Lower lobe of right lung (tissue), 2 donors: ENCODE results near the gene MINDY1. TPM values are rescaled to one million over a fixed set of nuclear protein-coding genes. Genes with fewer than 3 reads are reported as not detected.

ENCODE experiments used
- ATAC-seq, 2 donors: fragments of 200-7000 bp; cut with Tn5 transposase; one replicate each; pipeline ENCODE4 v1.9.1; 2020 to 2022; ENCODE audit warnings: mild to moderate bottlenecking in 2 of 2, moderate library complexity in 2 of 2
- DNase-seq: peaks from one replicate; pipeline ENCODE4 v3.0.0-alpha.2; 2020
- H3K27ac ChIP-seq: fragments of 200-600 bp; one replicate; pipeline ENCODE4 v1.8.0; 2022
- H3K27me3 ChIP-seq: fragments of 200-600 bp; one replicate; pipeline ENCODE4 v1.8.0; 2022; ENCODE audit warnings: low read depth
- H3K36me3 ChIP-seq: fragments of 200-600 bp; one replicate; pipeline ENCODE4 v1.8.0; 2022; ENCODE audit warnings: mild to moderate bottlenecking
- H3K4me1 ChIP-seq: fragments of 200-600 bp; one replicate; pipeline ENCODE4 v1.8.0; 2022
- H3K4me3 ChIP-seq: fragments of 200-600 bp; one replicate; pipeline ENCODE4 v1.8.0; 2022; ENCODE audit warnings: mild to moderate bottlenecking
- H3K9me3 ChIP-seq: fragments of 200-600 bp; one replicate; pipeline ENCODE4 v1.8.0; 2022
- CTCF ChIP-seq: fragments of 200-600 bp; IDR thresholded peaks from one replicate; pipeline ENCODE4 v1.8.0; 2022; ENCODE audit warnings: antibody characterized with exemption, mild to moderate bottlenecking
- intact Hi-C: fragments of 100-400 bp; cut with DNase I; formaldehyde crosslinking; loops from one replicate; pipeline ENCODE4 v1.11.0; 2022
- long read RNA-seq: library from polyadenylated mRNA; unstranded; transcript quantifications from one replicate; pipeline ENCODE4 v2.0.0, GENCODE V29; 2021
- total RNA-seq: library from RNA; stranded (reverse); fragmentation: NEBNext Ultra II Directional; extraction: Animal tissue kit (Norgen Biotek cat#: 25700); gene quantifications from one replicate; pipeline ENCODE4 v1.2.1, GENCODE V29; 2021
- donor health status: DM: no; HTN: yes; CAD: no; lungs with severe emphysema.

MINDY1 gene
- 27.8 TPM for total RNA-seq
- long read RNA-seq, partial matches to known transcripts, result 5 of 19 reads
- long read RNA-seq, other reads (novel, unspliced or antisense), result 12 of 19 reads

GRCh38 chr1:151006327-151007052 lies at the start of gene MINDY1:
TSS of gene MINDY1 (minus strand) at chr1:151006902. CDS start at chr1:151002617, 4,285 bp downstream.
- peak; percentile 55 for TF ChIP-seq CTCF
- intact Hi-C loops, result no loop called here
- no peaks in the 10 kb centered on the region for H3K9me3 ChIP-seq
- H3K27ac ChIP-seq, result peak within 1 kb of the TSS; percentile 91
- H3K4me3 ChIP-seq, result peak within 1 kb of the TSS; percentile 78
- peaks cover 10% of the 10 kb centered on the region for H3K36me3 ChIP-seq
- H3K27me3 ChIP-seq, result no peaks in the 10 kb centered on the region
- peaks cover 79% of the 10 kb centered on the region for H3K4me1 ChIP-seq
- ATAC-seq (peak; percentile 68 to 70), DNase-seq (peak; percentile 73)

- Histone ChIP-seq H3K4me1 (peaks cover 52% of the 10 kb centered on the region), H3K4me3 (peak overlapping the region; percentile 94), H3K27ac (peak overlapping the region; percentile 94), H3K36me3 (peaks cover 60% of the 10 kb centered on the region), H3K9me3 (no peaks in the 10 kb centered on the region), H3K27me3 (no peaks in the 10 kb centered on the region)
- intact Hi-C loops, result no loop called here
- DNase-seq (no peak), ATAC-seq (no peak)
- TF ChIP-seq CTCF, result no peak
Measured at GRCh38 chr1:151056149-151056548, 49.4 kb upstream of the MINDY1 start.

- Histone ChIP-seq H3K27ac (peak overlapping the region; percentile 94), H3K4me3 (peak overlapping the region; percentile 94), H3K27me3 (no peaks in the 10 kb centered on the region), H3K9me3 (no peaks in the 10 kb centered on the region), H3K36me3 (peaks cover 63% of the 10 kb centered on the region), H3K4me1 (peaks cover 49% of the 10 kb centered on the region)
- no peak for TF ChIP-seq CTCF
- ATAC-seq, result no peak
- intact Hi-C loops, result no loop called here
- no peak for DNase-seq
Measured at GRCh38 chr1:151055581-151055980, 48.9 kb upstream of the MINDY1 start.

- Histone ChIP-seq H3K27me3 (no peaks in the 10 kb centered on the region), H3K9me3 (no peaks in the 10 kb centered on the region), H3K36me3 (peaks cover 63% of the 10 kb centered on the region), H3K27ac (no peak overlapping the region), H3K4me1 (peaks cover 44% of the 10 kb centered on the region), H3K4me3 (peak overlapping the region; percentile 94)
- DNase-seq (no peak), ATAC-seq (no peak)
- TF ChIP-seq CTCF, result no peak
- intact Hi-C loops, result no loop called here
Measured at GRCh38 chr1:151054971-151055547, 48.4 kb upstream of the MINDY1 start.

GRCh38 chr1:151051356-151052009 lies 44.8 kb upstream of the MINDY1 start:
- Histone ChIP-seq H3K4me1 (peaks cover 39% of the 10 kb centered on the region), H3K4me3 (no peak overlapping the region), H3K27me3 (no peaks in the 10 kb centered on the region), H3K36me3 (peaks cover 55% of the 10 kb centered on the region), H3K27ac (no peak overlapping the region), H3K9me3 (no peaks in the 10 kb centered on the region)
- DNase-seq (no peak), ATAC-seq (no peak)
- intact Hi-C loops, result no loop called here
- TF ChIP-seq CTCF, result no peak
